GM12878 (cell line): ENCODE measurements around the gene H6PD. TPM values are rescaled to one million over a fixed set of nuclear protein-coding genes. Genes with fewer than 3 reads are reported as not detected.

Experiments
- ATAC-seq: fragments of 200-7000 bp; cut with Tn5 transposase; 3 replicates; pipeline ENCODE4 v1.9.1; 2020; ENCODE audit warnings: mild to moderate bottlenecking, moderate library complexity
- BruUV-seq: library from RNA; stranded (reverse); fragments of 400-500 nt; replicated peaks from 2 replicates; lab custom pipeline; 2021; lab: Mats Ljungman, UMichigan
- CTCF ChIA-PET: fragments of 300-600 bp; sonication (Branson Sonifier 250); formaldehyde crosslinking; extraction: SDS; loops from one replicate; lab custom pipeline; 2021; ENCODE audit warnings: inconsistent platforms; lab: Yijun Ruan, JAX
- POLR2A ChIA-PET: fragments of 350-600 bp; formaldehyde crosslinking; extraction: SDS; loops from one replicate; lab custom pipeline; 2021; ENCODE audit warnings: inconsistent platforms; lab: Charles Lee
- RAD21 ChIA-PET: fragments of 300-600 bp; sonication (Branson Sonifier 250); formaldehyde crosslinking; loops from one replicate; lab custom pipeline; 2023; ENCODE audit warnings: antibody characterized with exemption; ENCODE audit not compliant: unreplicated experiment; lab: Charles Lee
- SMC1A ChIA-PET: fragments of 300-600 bp; sonication (Branson Sonifier 250); formaldehyde crosslinking; loops from one replicate; lab custom pipeline; 2023; ENCODE audit not compliant: unreplicated experiment, uncharacterized antibody; lab: Charles Lee
- DNase-seq: peaks from one replicate; pipeline ENCODE4 v3.0.0-alpha.2; 2011; ENCODE audit warnings: low read depth, low spot score
- FAIRE-seq: peaks from 3 replicates; lab custom pipeline; 2011; peaks lifted over from hg19 to GRCh38; lab: Jason Lieb, UNC
- H2AFZ ChIP-seq: 2 replicates; pipeline ENCODE4 v1.6.0; 2011; ENCODE audit warnings: low read depth, low read length, control low read depth; ENCODE audit not compliant: control insufficient read depth
- H3K27ac ChIP-seq: 2 replicates; pipeline ENCODE4 v1.5.1; 2011; ENCODE audit warnings: control low read depth; ENCODE audit not compliant: control insufficient read depth, insufficient read depth
- H3K27me3 ChIP-seq, 2 experiments: replicated peaks in 1 of 2; 2 replicates each; pipeline versions ENCODE4 v1.6.0 to v1.6.1; 2011; ENCODE audit warnings: low read length in 1 of 2; ENCODE audit not compliant: control insufficient read depth in 2 of 2, insufficient read depth in 2 of 2
- H3K36me3 ChIP-seq, 2 experiments: 2 replicates each; pipeline ENCODE4 v1.5.1; 2011; ENCODE audit warnings: low read length in 1 of 2; ENCODE audit not compliant: control insufficient read depth in 2 of 2, insufficient read depth in 2 of 2
- H3K4me1 ChIP-seq: 2 replicates; pipeline ENCODE4 v1.6.1; 2011; ENCODE audit warnings: mild to moderate bottlenecking, low read length, moderate library complexity, mixed read lengths; ENCODE audit not compliant: control insufficient read depth, insufficient read depth
- H3K4me2 ChIP-seq: 2 replicates; pipeline ENCODE4 v1.6.0; 2011; ENCODE audit warnings: control low read depth; ENCODE audit not compliant: control insufficient read depth, insufficient read depth
- H3K4me3 ChIP-seq: fragments of 200-600 bp; sonication (generic); 2 replicates; pipeline ENCODE4 v1.5.1; 2016
- H3K79me2 ChIP-seq: 2 replicates; pipeline ENCODE4 v1.6.0; 2011; ENCODE audit warnings: low read length; ENCODE audit not compliant: control insufficient read depth, insufficient read depth
- H3K9ac ChIP-seq: 2 replicates; pipeline ENCODE4 v1.8.0; 2011; ENCODE audit warnings: low read length, control low read depth, mixed read lengths; ENCODE audit not compliant: control insufficient read depth, insufficient read depth
- H3K9me3 ChIP-seq: replicated peaks from 3 replicates; pipeline ENCODE4 v1.5.1; 2011; ENCODE audit warnings: mild to moderate bottlenecking, low read length; ENCODE audit not compliant: control insufficient read depth, insufficient read depth
- H4K20me1 ChIP-seq: 2 replicates; pipeline ENCODE4 v1.6.0; 2011; ENCODE audit not compliant: control insufficient read depth, insufficient read depth
- ATF3 ChIP-seq: IDR thresholded peaks from 2 replicates; pipeline ENCODE4 v1.6.1; 2011; ENCODE audit warnings: low read depth, mild to moderate bottlenecking, low read length, moderate library complexity, borderline replicate concordance; ENCODE audit errors: extremely low read depth
- BHLHE40 ChIP-seq, 2 experiments: fragments of 450-650 bp in 1 of 2; IDR thresholded peaks; 2 replicates each; pipeline ENCODE4 v1.6.1; 2011 to 2017; ENCODE audit warnings: low read depth in 2 of 2, borderline replicate concordance in 1 of 2, improper control_type of control experiment in 1 of 2, low read length in 1 of 2, mild to moderate bottlenecking in 1 of 2
- CREM ChIP-seq: IDR thresholded peaks from 2 replicates; pipeline ENCODE4 v1.6.1; 2014; ENCODE audit warnings: antibody characterized with exemption, low read depth
- EED ChIP-seq: sonication (generic); IDR thresholded peaks from 2 replicates; pipeline ENCODE4 v1.6.1; 2016; ENCODE audit warnings: antibody characterized with exemption, low read depth
- HDAC6 ChIP-seq: fragments of 200-600 bp; sonication (generic); IDR thresholded peaks from one replicate; pipeline ENCODE4 v1.8.0; 2017; ENCODE audit warnings: antibody characterized with exemption; ENCODE audit not compliant: unreplicated experiment
- IRF4 ChIP-seq: IDR thresholded peaks from 2 replicates; pipeline ENCODE4 v1.6.1; 2011; ENCODE audit warnings: low read depth, low read length
- KLF5 ChIP-seq: fragments of 450-650 bp; IDR thresholded peaks from 2 replicates; pipeline ENCODE4 v1.6.1; 2014; ENCODE audit warnings: mild to moderate bottlenecking; ENCODE audit not compliant: partially characterized antibody
- NR2C1 ChIP-seq: fragments of 450-650 bp; IDR thresholded peaks from 2 replicates; pipeline ENCODE4 v1.6.1; 2017; ENCODE audit warnings: antibody characterized with exemption, mild to moderate bottlenecking, moderate library complexity
- POLR2AphosphoS2 ChIP-seq: IDR thresholded peaks from 2 replicates; pipeline ENCODE4 v1.6.1; 2011; ENCODE audit warnings: low read depth, mild to moderate bottlenecking, low read length, improper control_type of control experiment, moderate library complexity
- RBBP5 ChIP-seq: fragments of 200-600 bp; sonication (generic); conservative IDR thresholded peaks from 2 replicates; pipeline ENCODE4 v1.6.1; 2016
- SIX5 ChIP-seq: IDR thresholded peaks from 2 replicates; pipeline ENCODE4 v1.6.1; 2011; ENCODE audit warnings: mild to moderate bottlenecking, low read depth, low read length, moderate library complexity; ENCODE audit not compliant: severe bottlenecking
- SMAD1 ChIP-seq: fragments of 450-650 bp; IDR thresholded peaks from 2 replicates; pipeline ENCODE4 v1.6.1; 2018; ENCODE audit warnings: mild to moderate bottlenecking, low read depth; ENCODE audit not compliant: partially characterized antibody
- SRF ChIP-seq, 2 experiments: IDR thresholded peaks; 2 replicates each; pipeline ENCODE4 v1.6.1; 2011; ENCODE audit warnings: low read depth in 2 of 2, low read length in 2 of 2, mild to moderate bottlenecking in 1 of 2, moderate library complexity in 1 of 2
- TCF3 ChIP-seq: IDR thresholded peaks from 2 replicates; pipeline ENCODE4 v1.6.1; 2012; ENCODE audit warnings: low read depth, mild to moderate bottlenecking, low read length, borderline replicate concordance; ENCODE audit not compliant: insufficient read depth
- TCF7 ChIP-seq: IDR thresholded peaks from 2 replicates; pipeline ENCODE4 v1.6.1; 2014; ENCODE audit warnings: antibody characterized with exemption, borderline replicate concordance
- ZNF24 ChIP-seq: fragments of 450-650 bp; IDR thresholded peaks from 2 replicates; pipeline ENCODE4 v1.6.1; 2017; ENCODE audit warnings: antibody characterized with exemption, mild to moderate bottlenecking
- ZNF622 ChIP-seq: fragments of 450-650 bp; IDR thresholded peaks from 2 replicates; pipeline ENCODE4 v1.6.1; 2017; ENCODE audit warnings: mild to moderate bottlenecking, inconsistent platforms
- WGBS: methylation state at CpG from one replicate; pipeline ENCODE4 v1.1.6; 2016; ENCODE audit warnings: low lambda C conversion rate; ENCODE audit not compliant: insufficient replicate concordance, insufficient coverage; ENCODE audit errors: missing lambda C conversion rate; 5-methylcytosine and 5-hydroxymethylcytosine counted together
- in situ Hi-C: fragments of 300-500 bp; cut with MboI; formaldehyde crosslinking; loops from 9 replicates; pipeline ENCODE4 v1.14.3; 2018; ENCODE audit warnings: mixed read lengths
- intact Hi-C: fragments of 100-400 bp; cut with micrococcal nuclease; formaldehyde crosslinking; loops from one replicate; pipeline ENCODE4 v1.14.2; 2022; ENCODE audit not compliant: unreplicated experiment
- polyA plus RNA-seq, 11 experiments: library from polyadenylated mRNA; depleted of rRNA in 4 of 11; unstranded in 6 of 11; stranded (reverse) in 5 of 11; fragments of >200 nt; fragmentation: Nextera tagmentation in 4 of 11; fragmentation: Illumina TruSeq in 1 of 11; extraction: Ambion mirVana in 4 of 11; extraction: Trizol in 1 of 11; gene quantifications; 1 replicate in 1 of 11; 2 replicates in 10 of 11; pipeline versions ENCODE4 v1.2.1 to v1.2.3, GENCODE V29; 2011 to 2016; ENCODE audit warnings: inconsistent platforms in 2 of 11, missing spikeins in 2 of 11, low read depth in 1 of 11
- total RNA-seq, 4 experiments: library from RNA; depleted of rRNA in 3 of 4; stranded (reverse); fragments of >200 nt in 3 of 4; fragmentation: Illumina TruSeq in 1 of 4; extraction: Trizol in 1 of 4; gene quantifications; 2 replicates each; pipeline versions ENCODE4 v1.2.1 to v1.2.3, GENCODE V29; 2013 to 2021

Gene H6PD
- total and polyA plus RNA-seq, 10 of the 15 experiments (the other 5 are each of a cell fraction or from before 2014, with no cell fraction given) = 1.2 to 20.7 (median 7.7) TPM

DNA sequence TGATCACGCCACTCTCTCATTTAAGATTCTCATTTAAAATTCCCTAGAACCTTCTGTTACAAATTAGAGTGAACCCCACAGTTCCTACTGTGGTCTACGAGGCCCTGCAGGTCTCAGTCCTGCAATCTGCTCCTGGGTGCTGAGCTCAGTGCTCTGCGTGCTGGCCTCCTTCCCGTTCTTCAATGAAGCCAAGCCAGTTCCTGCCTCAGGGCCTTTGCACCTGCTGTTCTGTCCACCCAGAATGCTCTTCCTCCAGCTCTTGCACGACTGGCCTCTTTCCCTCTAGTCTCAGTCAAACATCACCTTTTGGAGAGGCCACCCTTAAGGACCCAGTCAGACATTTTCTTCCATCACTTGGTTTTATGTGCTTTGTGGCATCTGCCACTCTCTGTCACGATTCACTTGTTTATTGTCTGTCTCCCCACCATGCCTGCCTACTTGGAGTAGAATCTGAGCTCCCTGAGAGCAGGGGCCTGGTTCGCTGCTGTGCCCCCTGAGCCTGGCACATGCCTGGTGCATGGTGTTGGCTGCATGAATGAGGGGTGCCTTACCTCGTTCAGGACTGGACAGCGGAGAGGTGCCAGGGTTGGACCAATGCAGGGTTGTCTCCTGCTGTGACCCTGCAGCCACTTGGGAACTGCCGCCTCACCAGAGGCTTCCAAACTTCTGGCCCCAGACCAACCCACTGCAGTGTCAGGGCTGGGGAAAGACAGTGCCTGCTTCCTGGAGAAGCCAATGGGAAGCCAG is 9.7 kb upstream of the H6PD start:
- SMC1A ChIA-PET = no interaction called here
- no peak overlapping the region for H3K9ac ChIP-seq
- DNase-seq (no peak), FAIRE-seq (no peak), ATAC-seq (no peak)
- intact Hi-C loops = no loop called here
- H3K27me3 ChIP-seq = no peaks in the 10 kb centered on the region
- no peaks in the 10 kb centered on the region; the same call in 2 of the 3 replicates for H3K9me3 ChIP-seq
- H3K4me3 ChIP-seq = no peak overlapping the region
- RAD21 ChIA-PET = no interaction called here
- H2AFZ ChIP-seq = no peak overlapping the region
- no peaks in the 10 kb centered on the region for H4K20me1 ChIP-seq
- no peak overlapping the region for H3K4me2 ChIP-seq
- in situ Hi-C loops = no loop called here
- H3K36me3 ChIP-seq = no peaks in the 10 kb centered on the region
- no peaks in the 10 kb centered on the region for H3K4me1 ChIP-seq
- TF ChIP-seq ATF3 (no peak), CREM (no peak), POLR2AphosphoS2 (no peak), SIX5 (no peak), HDAC6 (no peak), BHLHE40 (IDR thresholded peaks at IDR 0.05; ENCODE audit: borderline replicate concordance in 1 of 2, low read depth in 2 of 2, low read length in 1 of 2) (no peak), SRF (IDR thresholded peaks at IDR 0.05; ENCODE audit: low read depth in 2 of 2, low read length in 2 of 2) (no peak), ZNF622 (no peak), KLF5 (no peak), RBBP5 (no peak), IRF4 (no peak), TCF3 (no peak), SMAD1 (no peak), TCF7 (no peak), ZNF24 (no peak), EED (no peak), NR2C1 (no peak)
- H3K79me2 ChIP-seq = no peaks in the 10 kb centered on the region
- POLR2A ChIA-PET = interaction anchor here (0.5 kb wide), 1 partner anchor 655 kb away, joined by 3 read pairs; no protein-coding TSS in a partner anchor
- BruUV-seq = no TSS peak
- WGBS = 40% methylated on average over 10 of the region's 10 CpGs
- no peak overlapping the region for H3K27ac ChIP-seq
- CTCF ChIA-PET = interaction anchor here (0.6 to 1.8 kb wide), 2 partner anchors 9 to 37 kb away, joined by 3 to 4 read pairs; no protein-coding TSS in a partner anchor
